Neural progenitor cell (in vitro differentiated cells): ENCODE results near the gene SLC25A29.

Source experiments
- CTCF ChIP-seq: fragments of 200-600 bp; sonication (generic); IDR thresholded peaks from 2 replicates; pipeline ENCODE4 v1.5.1; 2017; ENCODE audit warnings: antibody characterized with exemption, mild to moderate bottlenecking
- EZH2phosphoT487 ChIP-seq: fragments of 200-600 bp; sonication (generic); IDR thresholded peaks from 2 replicates; pipeline ENCODE4 v1.6.1; 2017; ENCODE audit warnings: antibody characterized with exemption

GRCh38 chr14:100317389-100317788, 11.1 kb upstream of the SLC25A29 start:
- TF ChIP-seq CTCF (no peak), EZH2phosphoT487 (no peak)
